Osteoblast (primary cell): ENCODE measurements around the gene GPR180. TPM values are rescaled to one million over a fixed set of nuclear protein-coding genes. Genes with fewer than 3 reads are reported as not detected.
A peak's percentile ranks its signal among the peaks of the same experiment; 100 is the strongest.

ENCODE experiments used
- DNase-seq: peaks from one replicate; pipeline ENCODE4 v3.0.0; 2011; ENCODE audit warnings: low spot score, mixed read lengths; ENCODE audit not compliant: insufficient read length; ENCODE audit errors: missing footprints
- H2AFZ ChIP-seq: 2 replicates; pipeline ENCODE4 v1.6.0; 2011; ENCODE audit warnings: mild to moderate bottlenecking, low read length
- H3K27ac ChIP-seq: 2 replicates; pipeline ENCODE4 v1.5.1; 2011; ENCODE audit warnings: mild to moderate bottlenecking, low read depth, low read length, moderate library complexity
- H3K27me3 ChIP-seq: 2 replicates; pipeline ENCODE4 v1.6.0; 2012; ENCODE audit warnings: mild to moderate bottlenecking, control low read depth, inconsistent platforms, low read length, moderate library complexity; ENCODE audit not compliant: insufficient read depth
- H3K36me3 ChIP-seq: 2 replicates; pipeline ENCODE4 v1.5.1; 2011; ENCODE audit warnings: mild to moderate bottlenecking, low read length, control low read depth, moderate library complexity; ENCODE audit not compliant: insufficient read depth
- H3K4me1 ChIP-seq: 2 replicates; pipeline ENCODE4 v1.5.1; 2011; ENCODE audit warnings: mild to moderate bottlenecking, low read length, control low read depth, moderate library complexity; ENCODE audit not compliant: insufficient read depth
- H3K4me2 ChIP-seq: 2 replicates; pipeline ENCODE4 v1.6.0; 2011; ENCODE audit warnings: mild to moderate bottlenecking, low read length; ENCODE audit not compliant: insufficient read depth
- H3K4me3 ChIP-seq: fragments of 200-600 bp; sonication (generic); 3 replicates; pipeline ENCODE4 v1.5.1; 2012; ENCODE audit warnings: mild to moderate bottlenecking, low read length, inconsistent platforms; ENCODE audit not compliant: insufficient read depth
- H3K79me2 ChIP-seq: 2 replicates; pipeline ENCODE4 v1.6.0; 2012; ENCODE audit warnings: mild to moderate bottlenecking, low read length, control low read depth, inconsistent platforms; ENCODE audit not compliant: insufficient read depth
- H3K9me3 ChIP-seq: 2 replicates; pipeline ENCODE4 v1.5.1; 2011; ENCODE audit warnings: low read depth, low read length, control low read depth
- H4K20me1 ChIP-seq: 2 replicates; pipeline ENCODE4 v1.6.0; 2012; ENCODE audit warnings: mild to moderate bottlenecking, low read length, control low read depth; ENCODE audit not compliant: insufficient read depth
- total RNA-seq: library from RNA; depleted of rRNA; stranded (reverse); fragments of >200 nt; gene quantifications from 2 replicates; pipeline ENCODE4 v1.2.3, GENCODE V29; 2012
- TF ChIP-seq, protein P1 (sequence below): IDR thresholded peaks from 2 replicates; pipeline ENCODE4 v1.5.1; 2011; ENCODE audit warnings: mild to moderate bottlenecking, low read depth, low read length, moderate library complexity; ENCODE audit errors: extremely low read depth

The GPR180 gene
- total RNA-seq, 1 donor, result 8.7 TPM

DNA sequence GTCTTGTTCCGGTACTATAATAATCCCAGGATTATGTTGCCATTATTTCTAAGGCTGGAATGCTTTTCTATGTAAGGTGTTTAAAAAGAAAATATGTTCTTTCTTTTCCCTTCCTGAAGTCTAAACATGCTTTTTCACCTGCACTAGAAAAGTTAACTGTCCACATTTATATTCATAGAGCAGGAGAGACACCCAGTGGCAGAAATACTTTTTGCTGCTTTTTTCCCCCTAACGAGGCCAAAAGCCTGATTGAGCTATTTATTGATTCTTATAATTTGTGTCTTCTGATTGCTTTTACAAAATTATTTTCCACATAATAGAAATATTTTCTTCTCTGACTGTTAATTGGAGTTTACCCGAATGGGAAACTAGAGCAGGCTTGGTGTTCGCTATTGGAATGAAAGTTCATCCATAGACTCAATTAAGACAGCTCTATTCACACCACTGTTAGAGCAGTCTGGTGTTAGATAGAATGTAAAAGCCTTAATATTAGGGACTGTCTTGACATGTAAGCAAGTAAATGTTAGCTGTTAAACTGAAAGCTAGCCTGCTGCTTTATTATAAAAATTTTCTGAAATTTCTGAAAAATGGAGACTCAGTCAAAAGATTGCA is 15.8 kb downstream of the GPR180 start:
- no peaks in the 10 kb centered on the region for H3K27me3 ChIP-seq
- peaks cover 40% of the 10 kb centered on the region for H3K36me3 ChIP-seq
- peaks cover 13% of the 10 kb centered on the region for H3K79me2 ChIP-seq
- TF ChIP-seq, protein P1, sequence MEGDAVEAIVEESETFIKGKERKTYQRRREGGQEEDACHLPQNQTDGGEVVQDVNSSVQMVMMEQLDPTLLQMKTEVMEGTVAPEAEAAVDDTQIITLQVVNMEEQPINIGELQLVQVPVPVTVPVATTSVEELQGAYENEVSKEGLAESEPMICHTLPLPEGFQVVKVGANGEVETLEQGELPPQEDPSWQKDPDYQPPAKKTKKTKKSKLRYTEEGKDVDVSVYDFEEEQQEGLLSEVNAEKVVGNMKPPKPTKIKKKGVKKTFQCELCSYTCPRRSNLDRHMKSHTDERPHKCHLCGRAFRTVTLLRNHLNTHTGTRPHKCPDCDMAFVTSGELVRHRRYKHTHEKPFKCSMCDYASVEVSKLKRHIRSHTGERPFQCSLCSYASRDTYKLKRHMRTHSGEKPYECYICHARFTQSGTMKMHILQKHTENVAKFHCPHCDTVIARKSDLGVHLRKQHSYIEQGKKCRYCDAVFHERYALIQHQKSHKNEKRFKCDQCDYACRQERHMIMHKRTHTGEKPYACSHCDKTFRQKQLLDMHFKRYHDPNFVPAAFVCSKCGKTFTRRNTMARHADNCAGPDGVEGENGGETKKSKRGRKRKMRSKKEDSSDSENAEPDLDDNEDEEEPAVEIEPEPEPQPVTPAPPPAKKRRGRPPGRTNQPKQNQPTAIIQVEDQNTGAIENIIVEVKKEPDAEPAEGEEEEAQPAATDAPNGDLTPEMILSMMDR, result peak; percentile 64
- DNase-seq, result no peak
- peaks cover 13% of the 10 kb centered on the region for H4K20me1 ChIP-seq
- H3K27ac ChIP-seq, result no peak overlapping the region
- no peak overlapping the region for H3K4me3 ChIP-seq
- no peak overlapping the region for H3K4me2 ChIP-seq
- H2AFZ ChIP-seq, result no peak overlapping the region
- H3K9me3 ChIP-seq, result no peaks in the 10 kb centered on the region
- H3K4me1 ChIP-seq, result no peaks in the 10 kb centered on the region

DNA sequence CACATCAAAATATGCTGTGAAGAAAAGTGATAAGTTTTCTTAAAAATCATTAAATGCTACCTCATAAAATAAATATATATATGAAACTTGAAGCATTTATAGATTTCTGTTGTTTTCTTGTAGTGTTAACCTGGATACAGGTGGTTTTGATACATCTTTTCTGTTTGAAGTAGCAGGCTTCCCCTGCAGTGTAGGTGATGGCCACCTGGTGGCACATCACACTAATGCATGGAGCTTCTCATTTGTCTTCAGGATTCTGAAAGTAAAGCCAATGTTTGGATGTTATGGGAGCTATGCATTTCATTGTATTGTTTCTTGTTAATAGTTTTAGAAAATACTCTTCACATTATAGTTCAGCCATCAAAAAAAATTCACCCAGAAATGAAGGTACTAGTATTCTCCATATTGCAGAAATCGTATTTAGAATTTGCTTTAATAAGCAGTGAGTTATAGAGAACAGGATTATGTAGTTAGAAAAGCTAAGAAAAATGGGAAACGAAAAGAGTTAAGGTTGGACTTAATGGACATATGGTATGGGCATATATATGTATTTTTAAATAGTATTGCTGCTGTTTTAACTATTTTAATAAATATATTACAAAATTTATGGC is 18.7 kb downstream of the GPR180 start:
- Histone ChIP-seq H3K4me2 (no peak overlapping the region), H3K79me2 (peaks cover 5% of the 10 kb centered on the region), H2AFZ (no peak overlapping the region), H3K4me3 (no peak overlapping the region), H3K9me3 (no peaks in the 10 kb centered on the region), H3K36me3 (peaks cover 55% of the 10 kb centered on the region), H3K27me3 (no peaks in the 10 kb centered on the region), H3K27ac (no peak overlapping the region), H4K20me1 (peaks cover 13% of the 10 kb centered on the region), H3K4me1 (no peaks in the 10 kb centered on the region)
- no peak for DNase-seq
- TF ChIP-seq, protein P1, result peak; percentile 69

DNA sequence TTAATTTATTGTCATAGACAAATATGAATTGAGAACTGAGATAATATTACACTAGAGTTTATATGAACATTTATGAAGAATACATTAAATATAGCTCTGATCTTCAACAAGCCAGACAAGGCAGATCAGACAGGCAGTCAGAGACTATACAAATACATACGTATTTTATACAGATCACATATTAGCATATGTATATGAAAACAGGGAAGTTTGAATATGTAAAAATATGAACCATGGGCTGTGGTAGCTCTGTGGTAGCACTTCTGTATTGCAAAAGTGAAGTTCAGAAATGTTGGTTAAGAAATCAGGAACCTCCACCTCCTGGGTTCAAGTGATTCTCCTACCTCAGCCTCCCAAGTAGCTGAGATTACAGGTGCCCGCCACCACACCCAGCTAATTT is 20.7 kb downstream of the GPR180 start:
- Histone ChIP-seq H3K9me3 (no peaks in the 10 kb centered on the region), H3K27me3 (no peaks in the 10 kb centered on the region), H3K27ac (no peak overlapping the region), H3K4me1 (no peaks in the 10 kb centered on the region), H3K4me3 (no peak overlapping the region), H3K79me2 (peaks cover 3% of the 10 kb centered on the region), H3K4me2 (no peak overlapping the region), H3K36me3 (peaks cover 70% of the 10 kb centered on the region), H4K20me1 (peaks cover 10% of the 10 kb centered on the region), H2AFZ (no peak overlapping the region)
- DNase-seq, result no peak
- TF ChIP-seq, protein P1, result no peak

DNA sequence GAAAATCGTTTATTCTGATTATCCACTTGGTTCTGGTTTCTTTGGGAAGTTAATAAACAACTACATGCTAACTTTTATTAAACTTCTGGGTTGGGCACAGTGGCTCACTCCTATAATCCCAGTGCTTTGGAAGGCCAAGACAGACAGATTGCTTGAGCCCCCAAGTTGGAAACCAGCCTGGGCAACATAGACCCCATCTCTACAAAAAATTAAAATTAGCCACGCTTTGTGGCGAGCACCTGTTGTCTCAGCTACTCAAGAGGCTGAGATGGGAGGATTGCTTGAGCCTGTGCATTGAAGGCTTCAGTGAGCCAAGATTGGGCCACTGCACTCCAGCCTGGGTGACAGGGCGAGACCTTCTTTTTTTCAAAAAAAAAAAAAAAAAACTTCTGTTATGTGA is 21.7 kb downstream of the GPR180 start:
- TF ChIP-seq, protein P1, result no peak
- Histone ChIP-seq H3K36me3 (peaks cover 69% of the 10 kb centered on the region), H3K79me2 (peaks cover 3% of the 10 kb centered on the region), H3K4me1 (no peaks in the 10 kb centered on the region), H3K4me2 (no peak overlapping the region), H3K27me3 (no peaks in the 10 kb centered on the region), H4K20me1 (peaks cover 6% of the 10 kb centered on the region), H3K9me3 (no peaks in the 10 kb centered on the region), H3K4me3 (no peak overlapping the region), H3K27ac (no peak overlapping the region), H2AFZ (no peak overlapping the region)
- DNase-seq, result no peak
